Raji (cell line): ENCODE results near the gene FBXO42.
A peak's percentile ranks its signal among the peaks of the same experiment; 100 is the strongest.

Experiments
- POLR2A ChIP-seq: IDR thresholded peaks from 2 replicates; pipeline ENCODE4 v1.6.1; 2011; ENCODE audit warnings: low read depth, low read length, control low read depth; ENCODE audit not compliant: insufficient read depth

FBXO42 gene

DNA sequence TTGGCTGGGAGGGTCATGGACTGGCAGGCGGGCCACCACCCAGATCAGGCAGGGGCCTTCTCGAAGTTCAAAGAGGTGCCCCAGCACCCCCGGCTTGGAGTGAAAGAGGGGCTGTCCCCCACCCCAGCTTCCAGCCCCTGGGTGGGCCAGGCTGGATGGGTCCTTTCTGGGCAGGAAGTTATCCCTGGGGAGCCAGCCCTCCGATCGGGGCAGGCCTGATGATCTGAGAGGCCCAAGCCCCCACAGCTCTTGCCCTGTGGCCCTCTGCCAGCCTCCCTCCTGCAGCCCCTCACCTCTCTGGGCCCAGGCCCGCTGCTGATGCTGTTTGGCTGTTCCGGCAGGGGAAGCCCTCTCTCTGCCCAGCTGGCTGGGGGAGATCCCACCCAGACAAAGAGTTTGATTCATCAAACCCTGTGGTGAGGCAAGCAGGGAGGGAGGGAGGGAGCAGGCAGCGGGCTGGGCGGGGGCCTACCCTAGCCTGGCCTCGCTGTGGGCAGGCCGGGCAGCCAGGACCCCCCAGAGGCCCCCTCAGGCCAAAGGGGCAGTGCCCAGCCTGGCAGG, 142.4 kb downstream of the FBXO42 start:
- no peak for TF ChIP-seq POLR2A

DNA sequence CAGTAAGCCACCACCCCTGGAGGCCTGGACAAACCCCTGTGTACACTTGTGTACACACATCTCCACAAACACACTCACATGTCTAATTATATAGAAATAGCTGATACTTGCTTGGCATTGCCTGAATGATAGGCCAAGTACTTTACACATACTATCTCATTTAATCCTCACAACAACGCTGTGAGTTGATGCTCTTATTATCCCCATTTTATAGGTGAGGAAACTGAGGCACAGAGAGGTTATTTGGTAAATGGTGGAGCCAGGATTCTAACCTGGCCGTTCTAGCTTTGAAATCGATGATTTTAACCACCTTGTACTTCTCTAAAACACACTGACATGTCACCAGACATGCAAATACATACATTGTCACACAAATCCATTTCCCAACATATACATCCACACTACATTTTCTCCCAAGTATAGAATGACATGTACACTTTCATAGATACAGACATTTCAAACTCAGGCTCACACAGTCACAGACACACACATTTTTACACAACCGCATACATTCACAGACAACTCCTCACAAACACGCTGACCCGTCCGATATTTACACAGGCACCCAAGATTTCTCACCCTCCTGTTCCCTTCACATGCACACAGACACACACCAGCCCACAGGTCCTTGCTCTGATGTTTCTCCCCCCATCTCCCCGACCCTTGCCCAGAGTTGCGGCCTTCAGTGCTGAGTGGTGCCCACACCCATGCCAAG, 143.0 kb downstream of the FBXO42 start:
- TF ChIP-seq POLR2A: no peak

DNA sequence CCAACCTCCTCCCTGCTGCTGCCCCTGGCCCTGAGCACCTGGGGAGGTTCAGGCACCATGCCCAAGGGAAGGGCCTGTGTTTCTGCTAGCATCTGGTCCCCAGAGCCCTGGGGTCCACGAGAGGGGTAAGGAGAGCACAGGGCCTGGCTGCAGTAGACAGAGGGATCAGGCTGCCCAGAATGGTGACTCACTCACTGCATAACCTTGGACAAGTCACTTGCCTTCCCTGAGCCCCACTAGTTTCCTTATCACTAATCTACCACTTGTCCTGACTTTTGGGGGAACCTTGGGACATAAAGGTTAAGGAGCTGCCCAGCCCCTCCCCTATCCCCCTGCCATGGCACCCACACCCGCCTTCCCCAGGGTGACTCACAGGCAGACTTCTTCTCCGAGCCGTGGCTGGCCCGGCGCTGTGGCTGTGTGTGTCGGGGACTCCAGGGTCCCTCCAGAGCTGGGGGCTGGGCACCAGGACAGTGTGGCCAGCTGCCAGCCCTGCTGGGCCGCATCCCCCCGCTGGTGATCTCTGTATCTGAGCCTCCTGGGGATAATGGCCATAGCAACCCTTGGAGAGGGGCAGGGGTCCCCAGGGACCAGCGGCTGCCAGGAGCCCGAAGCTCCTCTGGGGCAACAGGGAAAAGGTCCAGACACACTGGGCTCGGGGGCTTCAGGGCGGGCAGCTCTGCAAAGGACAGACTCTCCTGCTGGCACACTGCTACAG, 143.9 kb downstream of the FBXO42 start:
- no peak for TF ChIP-seq POLR2A

DNA sequence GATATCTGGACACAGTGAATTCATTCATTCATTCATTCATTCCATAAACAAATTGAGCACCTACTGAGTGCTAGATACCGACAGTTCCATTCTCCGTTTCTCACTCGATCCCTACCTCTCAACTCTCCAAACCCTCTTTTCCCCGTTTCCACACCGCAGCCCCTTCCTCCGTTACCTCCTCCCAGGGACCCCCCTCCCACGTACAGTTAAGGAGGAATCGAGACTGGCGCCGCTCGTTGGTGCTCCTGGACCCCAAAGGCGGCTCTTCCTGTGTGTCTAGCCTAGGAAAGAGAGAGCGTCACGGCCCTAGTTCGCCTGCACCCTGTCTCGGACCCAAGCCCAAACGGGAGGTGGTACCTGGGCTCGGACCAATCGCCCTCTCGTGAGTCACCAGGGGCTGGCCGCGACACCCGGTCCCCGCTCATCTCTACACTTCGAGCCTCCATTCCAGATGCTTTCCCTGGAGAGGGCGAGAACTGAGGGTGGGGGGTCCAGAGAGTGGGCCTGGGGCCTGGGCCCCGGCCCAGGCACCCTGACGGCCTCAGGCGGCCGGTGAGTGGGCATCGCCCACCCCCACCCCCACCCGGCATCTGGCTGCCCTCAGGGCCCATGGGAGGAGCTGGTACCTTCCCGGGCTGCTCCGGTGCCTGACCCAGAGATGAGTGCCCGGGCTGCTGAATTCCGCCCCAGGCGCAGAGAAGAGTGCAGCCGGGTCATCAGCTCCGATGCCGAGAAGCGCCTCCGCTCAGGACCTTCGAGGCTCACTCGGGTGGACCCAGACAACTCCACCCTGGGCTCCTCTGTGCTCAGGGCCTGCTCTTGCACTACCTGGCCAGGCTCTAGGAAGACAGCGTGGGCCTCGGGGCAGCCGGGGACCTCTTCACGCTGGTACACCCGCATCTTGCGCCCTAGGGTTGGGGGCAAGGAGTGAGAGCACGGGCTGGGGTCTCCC, 144.7 kb downstream of the FBXO42 start:
- TF ChIP-seq POLR2A: no peak

DNA sequence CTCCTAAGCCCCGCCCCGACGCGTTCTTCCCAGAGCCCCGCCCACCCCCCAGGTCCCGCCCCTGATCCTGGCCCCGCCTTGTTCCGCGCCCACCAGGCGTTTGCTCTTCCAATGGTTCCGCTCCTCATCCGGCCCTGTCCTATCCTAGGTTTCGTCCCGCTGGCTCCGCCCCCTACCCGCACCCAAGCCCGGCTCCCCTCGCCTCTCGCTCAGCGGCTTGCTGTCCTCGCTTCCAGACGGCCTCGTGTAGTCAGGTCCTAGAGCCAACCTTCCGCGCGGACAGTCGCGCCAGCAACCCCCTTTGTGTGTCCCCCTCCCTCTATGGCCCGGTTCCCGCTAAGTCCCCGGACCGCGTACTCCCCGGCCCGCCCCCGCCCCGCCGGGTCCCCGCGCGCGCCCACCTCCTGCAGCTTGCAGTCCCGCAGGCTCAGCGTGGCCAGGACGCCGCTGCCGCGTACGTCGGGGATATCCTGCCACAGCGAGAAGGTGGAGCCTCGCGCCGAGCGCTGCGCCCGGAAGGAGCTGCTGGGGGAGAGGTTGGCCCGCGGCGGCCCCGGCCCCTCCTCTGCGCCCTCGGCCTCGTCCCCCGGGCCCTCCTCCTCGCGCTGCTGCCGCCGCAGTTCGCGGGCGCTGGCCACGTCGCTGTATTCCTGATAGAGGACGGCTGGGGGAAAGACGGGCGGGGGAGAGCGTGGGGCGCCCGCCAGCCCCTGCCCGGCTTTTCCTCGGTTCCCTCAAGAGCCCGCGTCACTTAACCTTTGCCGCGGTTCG, 145.5 kb downstream of the FBXO42 start:
- peak; percentile 97 for TF ChIP-seq POLR2A

DNA sequence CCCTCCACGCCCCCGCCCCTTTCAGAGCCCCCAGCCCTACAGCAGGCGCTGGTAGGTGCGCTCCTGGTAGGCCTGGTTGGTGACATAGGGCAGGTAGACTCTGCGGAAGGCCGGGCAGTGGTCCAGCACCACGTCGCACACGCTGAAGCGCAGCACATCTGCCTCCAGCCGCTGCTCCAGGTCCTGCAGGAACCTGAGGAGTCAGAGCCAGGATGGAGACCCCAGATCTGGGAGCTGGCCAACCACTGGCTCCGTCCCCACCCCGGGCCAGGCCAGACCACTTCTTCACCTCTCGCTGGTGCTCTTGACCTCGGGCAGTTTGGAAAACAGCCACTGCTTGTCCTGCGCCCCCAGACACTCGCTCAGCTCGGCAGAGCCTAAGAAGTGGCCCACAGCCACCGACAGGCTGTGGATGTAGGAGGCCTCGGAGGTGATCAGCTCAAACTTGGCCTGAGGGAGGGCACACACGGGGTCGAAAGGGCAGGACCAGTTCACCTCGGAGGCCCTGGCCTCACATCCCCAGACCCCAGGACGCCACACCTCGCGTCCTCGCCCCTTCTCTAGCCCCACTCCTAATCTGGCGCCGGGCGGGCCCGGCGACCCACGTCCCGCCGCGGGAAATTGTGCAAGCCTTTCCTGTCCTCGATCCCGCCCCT, 146.3 kb downstream of the FBXO42 start:
- TF ChIP-seq POLR2A: peak; percentile 54; the same call in 1 of the 2 replicates

DNA sequence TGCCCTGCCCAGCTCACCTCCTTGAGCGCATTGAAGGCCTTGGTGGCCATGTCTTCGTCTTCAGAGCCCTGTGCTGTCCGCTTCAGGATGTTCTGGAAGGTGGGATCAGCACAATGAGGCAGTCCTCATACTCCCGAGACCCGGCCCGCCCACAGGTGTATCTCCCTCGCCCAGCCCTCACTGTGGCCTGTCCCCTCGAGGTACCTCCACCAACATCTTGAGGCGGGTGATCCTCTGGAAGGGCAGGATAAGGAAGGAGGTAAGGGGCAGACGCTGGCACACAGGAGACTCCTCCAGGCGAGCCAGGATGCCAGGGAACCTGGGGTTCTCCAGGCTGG, 147.0 kb downstream of the FBXO42 start:
- TF ChIP-seq POLR2A: no peak

DNA sequence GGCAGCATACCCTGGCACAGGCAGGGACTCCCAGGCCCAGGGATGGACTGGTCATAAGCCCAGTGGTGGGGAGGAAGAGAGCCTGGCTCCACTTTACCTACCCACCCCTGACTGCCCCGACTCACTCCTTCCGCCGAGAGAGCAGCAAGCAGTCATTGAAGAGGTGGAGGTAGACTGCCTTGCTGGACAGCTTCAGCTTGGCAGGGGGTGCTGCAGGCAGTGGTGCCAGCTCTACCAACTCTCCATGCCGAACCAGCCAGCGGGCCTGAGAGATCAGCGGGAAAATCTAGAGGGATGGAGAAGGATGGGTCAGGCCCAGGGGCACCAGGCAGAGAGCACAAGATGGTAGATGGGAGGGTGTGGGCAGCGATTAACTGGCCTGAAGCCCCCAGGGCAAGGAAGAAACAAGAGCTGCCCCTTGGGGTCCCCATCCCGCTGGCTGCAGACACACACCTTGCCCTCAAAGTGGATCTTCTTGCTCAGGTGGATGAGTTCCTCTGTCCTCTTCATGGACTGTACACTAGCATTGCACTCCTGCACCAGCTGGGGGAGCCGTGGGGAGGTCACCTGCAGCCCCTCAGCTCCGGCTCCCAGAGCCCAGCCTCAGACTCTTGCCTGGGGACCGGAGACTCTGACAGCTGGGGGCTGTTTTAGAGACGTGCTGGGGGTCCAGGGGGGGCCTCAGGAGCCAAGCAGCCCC, 147.5 kb downstream of the FBXO42 start:
- TF ChIP-seq POLR2A: no peak

DNA sequence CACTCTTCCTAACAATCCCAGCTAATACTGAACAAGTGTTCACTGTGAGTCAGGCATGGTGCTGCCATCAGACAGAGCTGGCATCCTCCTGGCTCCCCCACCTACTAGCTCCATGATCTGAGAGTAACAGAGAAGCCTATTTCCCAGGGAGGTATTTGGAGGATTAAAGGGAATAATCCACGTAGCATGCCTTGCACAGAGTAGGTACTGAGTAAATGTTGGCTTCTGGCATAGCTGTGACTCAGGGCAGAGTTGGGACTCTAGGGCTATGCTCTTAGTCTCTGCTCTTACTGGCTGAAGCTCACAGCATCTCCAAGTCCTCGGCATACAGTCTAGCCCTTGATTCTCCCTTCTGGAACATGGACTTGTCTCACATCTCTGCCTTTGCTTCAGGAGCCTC, 148.1 kb downstream of the FBXO42 start:
- no peak for TF ChIP-seq POLR2A

DNA sequence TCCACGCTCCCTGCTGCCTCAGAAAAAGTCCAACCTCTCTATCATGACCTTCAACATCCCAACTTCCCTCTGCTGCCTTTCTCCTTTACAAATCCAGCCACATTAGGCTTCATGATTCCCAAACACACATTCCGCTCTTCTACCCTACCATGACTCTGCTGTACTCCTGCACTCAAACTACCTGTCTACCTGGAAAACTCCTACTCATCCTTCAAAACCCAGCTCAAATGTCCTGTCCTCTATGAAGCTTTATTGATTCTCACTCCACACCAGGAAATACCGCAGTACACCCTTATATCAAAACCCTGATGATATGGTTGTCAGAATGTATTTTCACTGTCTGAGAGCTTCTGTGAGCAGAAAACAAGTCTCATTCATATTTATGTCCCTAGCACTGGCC, 148.7 kb downstream of the FBXO42 start:
- TF ChIP-seq POLR2A: no peak

DNA sequence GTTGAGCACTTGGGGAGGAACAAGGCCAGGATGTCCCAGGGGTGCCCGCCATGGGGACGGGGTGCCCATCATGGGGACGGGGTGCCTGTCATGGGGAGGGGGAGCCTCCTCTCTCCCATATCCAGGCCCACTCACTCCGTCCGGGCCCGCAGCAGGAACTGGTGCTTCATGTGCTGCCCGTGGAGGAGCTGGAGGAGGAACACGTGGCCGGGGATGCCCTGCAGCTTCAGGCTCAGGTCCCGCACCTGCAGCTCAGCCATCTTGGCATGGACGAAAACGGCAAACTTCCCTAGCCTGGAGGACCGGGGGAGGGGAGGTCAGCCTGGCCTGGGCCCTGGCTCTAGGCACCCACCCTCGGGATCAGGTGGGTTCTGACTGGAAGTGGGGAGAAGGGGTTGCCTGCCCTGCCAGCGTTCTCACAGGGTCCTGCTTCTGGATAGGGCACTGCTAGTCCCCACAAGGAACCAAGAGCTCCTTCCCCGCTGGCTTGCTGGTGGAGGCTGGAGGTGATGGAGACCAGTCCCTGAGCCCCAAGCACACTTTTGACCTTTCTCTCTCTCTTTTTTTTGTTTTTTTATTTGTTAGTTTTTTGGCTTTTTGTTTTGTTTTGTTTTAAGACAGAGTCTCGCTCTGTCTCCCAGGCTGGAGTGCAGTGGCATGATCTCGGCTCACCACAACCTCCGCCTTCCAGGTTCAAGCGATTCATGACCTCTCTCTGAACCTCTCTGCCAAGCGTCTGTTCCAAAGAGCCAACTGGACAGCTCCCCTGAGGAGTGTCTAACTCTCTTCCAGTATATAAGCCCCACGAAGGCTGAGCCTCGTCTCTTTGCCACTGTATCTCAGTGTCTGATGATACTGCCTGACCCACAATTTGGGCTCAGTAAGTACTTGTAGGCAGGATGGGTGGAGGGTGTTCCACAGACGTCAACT, 149.7 kb downstream of the FBXO42 start:
- no peak for TF ChIP-seq POLR2A

DNA sequence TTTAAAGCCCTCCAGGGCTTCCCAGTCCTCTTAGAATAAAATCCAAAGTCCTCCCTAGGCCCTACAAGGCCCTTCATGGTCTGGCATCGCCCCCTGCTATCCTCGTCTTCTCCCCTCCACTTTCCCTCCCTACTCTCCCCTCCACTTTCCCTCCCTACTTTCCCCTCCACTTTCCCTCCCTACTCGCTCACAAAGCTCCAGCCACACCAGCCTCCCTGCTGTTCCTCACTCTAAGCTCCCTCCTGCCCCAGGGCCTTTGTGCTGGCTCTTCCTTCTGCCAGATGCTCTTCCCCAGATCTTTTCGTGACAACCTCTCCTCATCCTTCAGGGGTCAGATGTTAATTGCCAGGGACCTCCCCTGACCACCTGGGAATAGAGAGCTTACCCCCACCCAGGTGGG, 152.6 kb downstream of the FBXO42 start:
- no peak for TF ChIP-seq POLR2A

DNA sequence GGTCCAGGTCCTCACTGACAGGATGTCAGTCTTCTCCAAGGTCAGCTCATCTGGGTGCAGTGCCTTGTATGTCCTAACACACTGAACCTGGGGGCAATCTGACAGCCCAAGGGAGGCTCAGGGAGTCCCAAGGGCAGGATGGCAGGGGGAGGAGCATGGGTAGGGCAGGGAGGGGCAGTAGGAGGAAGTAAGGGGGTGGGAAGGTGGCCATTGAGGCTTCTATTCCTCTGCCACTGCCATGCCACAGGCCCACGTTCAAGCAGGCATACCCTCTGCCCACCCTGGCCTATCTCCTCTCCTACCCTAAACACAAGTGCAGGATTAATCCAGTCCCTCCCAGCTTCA, 153.2 kb downstream of the FBXO42 start:
- no peak for TF ChIP-seq POLR2A
